ENCODE measurements around the gene PLEKHA7.

Gene PLEKHA7

GRCh38 chr11:16946477-16947282 lies 67.5 kb downstream of the PLEKHA7 start:
- TF ChIP-seq TAF1 (IDR thresholded peaks at IDR 0.05; ENCODE audit: borderline replicate concordance, insufficient read depth, low read length) = no peak
- TF ChIP-seq, protein P1, sequence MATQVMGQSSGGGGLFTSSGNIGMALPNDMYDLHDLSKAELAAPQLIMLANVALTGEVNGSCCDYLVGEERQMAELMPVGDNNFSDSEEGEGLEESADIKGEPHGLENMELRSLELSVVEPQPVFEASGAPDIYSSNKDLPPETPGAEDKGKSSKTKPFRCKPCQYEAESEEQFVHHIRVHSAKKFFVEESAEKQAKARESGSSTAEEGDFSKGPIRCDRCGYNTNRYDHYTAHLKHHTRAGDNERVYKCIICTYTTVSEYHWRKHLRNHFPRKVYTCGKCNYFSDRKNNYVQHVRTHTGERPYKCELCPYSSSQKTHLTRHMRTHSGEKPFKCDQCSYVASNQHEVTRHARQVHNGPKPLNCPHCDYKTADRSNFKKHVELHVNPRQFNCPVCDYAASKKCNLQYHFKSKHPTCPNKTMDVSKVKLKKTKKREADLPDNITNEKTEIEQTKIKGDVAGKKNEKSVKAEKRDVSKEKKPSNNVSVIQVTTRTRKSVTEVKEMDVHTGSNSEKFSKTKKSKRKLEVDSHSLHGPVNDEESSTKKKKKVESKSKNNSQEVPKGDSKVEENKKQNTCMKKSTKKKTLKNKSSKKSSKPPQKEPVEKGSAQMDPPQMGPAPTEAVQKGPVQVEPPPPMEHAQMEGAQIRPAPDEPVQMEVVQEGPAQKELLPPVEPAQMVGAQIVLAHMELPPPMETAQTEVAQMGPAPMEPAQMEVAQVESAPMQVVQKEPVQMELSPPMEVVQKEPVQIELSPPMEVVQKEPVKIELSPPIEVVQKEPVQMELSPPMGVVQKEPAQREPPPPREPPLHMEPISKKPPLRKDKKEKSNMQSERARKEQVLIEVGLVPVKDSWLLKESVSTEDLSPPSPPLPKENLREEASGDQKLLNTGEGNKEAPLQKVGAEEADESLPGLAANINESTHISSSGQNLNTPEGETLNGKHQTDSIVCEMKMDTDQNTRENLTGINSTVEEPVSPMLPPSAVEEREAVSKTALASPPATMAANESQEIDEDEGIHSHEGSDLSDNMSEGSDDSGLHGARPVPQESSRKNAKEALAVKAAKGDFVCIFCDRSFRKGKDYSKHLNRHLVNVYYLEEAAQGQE (IDR thresholded peaks at IDR 0.05; ENCODE audit: insufficient read depth in 1 of 2, low read depth in 2 of 2, low read length in 2 of 2) = no peak
- no peak for TF ChIP-seq SIN3A (IDR thresholded peaks at IDR 0.05; ENCODE audit: borderline replicate concordance, insufficient read depth, low read length)
- no peak for TF ChIP-seq FOXP2 (optimal IDR thresholded peaks at IDR 0.05; ENCODE audit: borderline replicate concordance, extremely low read depth, extremely low read length, insufficient read depth)
- no peak for TF ChIP-seq POLR2AphosphoS5 (IDR thresholded peaks at IDR 0.05; ENCODE audit: low read depth, low read length)

DNA sequence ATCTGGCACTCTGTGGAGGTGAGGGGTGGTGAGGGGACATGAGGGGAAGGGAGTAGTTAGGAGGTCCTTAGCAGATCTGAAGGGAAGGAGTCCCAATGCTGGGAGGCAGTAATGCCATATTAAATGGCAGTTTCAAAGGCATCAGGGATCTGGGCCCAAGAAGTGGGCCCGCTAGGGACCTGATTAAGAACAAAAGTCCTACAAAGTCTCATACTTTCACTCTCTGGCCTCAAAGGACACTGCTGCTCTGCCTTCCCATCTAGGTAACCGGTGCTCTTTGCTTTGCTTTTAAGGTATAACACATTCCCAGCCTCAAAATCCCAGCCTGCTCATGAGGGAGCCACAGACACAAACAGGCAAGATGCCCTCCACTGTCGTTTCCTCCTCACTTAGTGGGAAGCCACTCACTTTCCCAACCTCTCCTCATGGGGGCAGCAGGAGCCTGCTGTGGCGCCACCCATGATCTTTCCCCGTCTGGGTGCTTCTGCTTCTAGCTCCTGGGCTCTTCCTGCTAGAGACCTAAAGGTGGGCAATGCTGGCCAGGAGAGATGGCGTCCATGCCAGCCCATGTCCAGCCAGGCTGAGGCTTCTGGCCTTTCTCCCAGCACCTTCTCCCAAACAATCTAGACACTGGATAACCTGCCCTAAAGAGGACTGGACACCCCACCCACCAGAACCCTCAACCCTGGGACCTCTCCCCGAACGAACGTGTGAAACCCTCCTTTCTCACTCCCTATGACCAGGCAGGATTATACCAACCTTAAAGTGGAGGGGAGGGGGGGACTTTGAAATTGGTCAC lies 68.3 kb downstream of the PLEKHA7 start:
- TF ChIP-seq FOXP2 (optimal IDR thresholded peaks at IDR 0.05; ENCODE audit: borderline replicate concordance, extremely low read depth, extremely low read length, insufficient read depth) = no peak
- no peak for TF ChIP-seq SIN3A (IDR thresholded peaks at IDR 0.05; ENCODE audit: borderline replicate concordance, insufficient read depth, low read length)
- TF ChIP-seq, protein P1 (IDR thresholded peaks at IDR 0.05; ENCODE audit: insufficient read depth in 1 of 2, low read depth in 2 of 2, low read length in 2 of 2) = no peak
- TF ChIP-seq POLR2AphosphoS5 (IDR thresholded peaks at IDR 0.05; ENCODE audit: low read depth, low read length) = no peak
- no peak for TF ChIP-seq TAF1 (IDR thresholded peaks at IDR 0.05; ENCODE audit: borderline replicate concordance, insufficient read depth, low read length)

GRCh38 chr11:16942911-16943310 lies 71.3 kb downstream of the PLEKHA7 start:
- TF ChIP-seq, protein P1 (IDR thresholded peaks at IDR 0.05; ENCODE audit: insufficient read depth in 1 of 2, low read depth in 2 of 2, low read length in 2 of 2) = no peak
- no peak for TF ChIP-seq SIN3A (IDR thresholded peaks at IDR 0.05; ENCODE audit: borderline replicate concordance, insufficient read depth, low read length)
- no peak for TF ChIP-seq TAF1 (IDR thresholded peaks at IDR 0.05; ENCODE audit: borderline replicate concordance, insufficient read depth, low read length)
- no peak for TF ChIP-seq FOXP2 (optimal IDR thresholded peaks at IDR 0.05; ENCODE audit: borderline replicate concordance, extremely low read depth, extremely low read length, insufficient read depth)
- TF ChIP-seq POLR2AphosphoS5 (IDR thresholded peaks at IDR 0.05; ENCODE audit: low read depth, low read length) = no peak

DNA sequence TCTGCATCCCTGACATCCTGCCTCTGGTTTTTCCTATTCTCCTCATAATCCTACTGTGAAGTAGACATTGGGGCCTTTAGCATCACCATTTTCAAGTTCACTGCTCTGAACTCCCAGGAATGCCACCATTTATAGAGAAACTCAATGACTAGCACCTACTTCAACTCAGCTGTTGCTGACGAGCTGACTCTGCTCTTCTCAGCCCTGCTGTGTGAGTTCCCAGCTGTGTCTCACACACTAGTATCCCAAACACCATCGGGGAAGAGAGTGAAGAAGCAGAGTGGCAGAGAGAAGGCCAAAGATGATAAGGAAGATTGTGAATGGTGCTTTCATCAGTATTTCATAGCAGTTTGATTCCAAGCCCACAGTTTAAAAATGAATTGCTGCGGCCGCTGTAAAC lies 71.9 kb downstream of the PLEKHA7 start:
- TF ChIP-seq TAF1 (IDR thresholded peaks at IDR 0.05; ENCODE audit: borderline replicate concordance, insufficient read depth, low read length) = no peak
- no peak for TF ChIP-seq SIN3A (IDR thresholded peaks at IDR 0.05; ENCODE audit: borderline replicate concordance, insufficient read depth, low read length)
- TF ChIP-seq, protein P1 (IDR thresholded peaks at IDR 0.05; ENCODE audit: insufficient read depth in 1 of 2, low read depth in 2 of 2, low read length in 2 of 2) = no peak
- no peak for TF ChIP-seq FOXP2 (optimal IDR thresholded peaks at IDR 0.05; ENCODE audit: borderline replicate concordance, extremely low read depth, extremely low read length, insufficient read depth)
- no peak for TF ChIP-seq POLR2AphosphoS5 (IDR thresholded peaks at IDR 0.05; ENCODE audit: low read depth, low read length)

All from PFSK-1 (cell line).